Activated CD4-positive, CD25-positive, alpha-beta regulatory T cell (primary cell): Measurements from ENCODE around the gene BICD1.
"Not testable (repeated sequence)": the region's sequence is repeated elsewhere in the genome, so short reads cannot be mapped to it uniquely, and the experiment has no call there.

Experiments used
- DNase-seq, 4 experiments: peaks; one replicate each; lab custom pipeline; 2025; lab: John Stamatoyannopoulos, UW

BICD1 gene

DNA sequence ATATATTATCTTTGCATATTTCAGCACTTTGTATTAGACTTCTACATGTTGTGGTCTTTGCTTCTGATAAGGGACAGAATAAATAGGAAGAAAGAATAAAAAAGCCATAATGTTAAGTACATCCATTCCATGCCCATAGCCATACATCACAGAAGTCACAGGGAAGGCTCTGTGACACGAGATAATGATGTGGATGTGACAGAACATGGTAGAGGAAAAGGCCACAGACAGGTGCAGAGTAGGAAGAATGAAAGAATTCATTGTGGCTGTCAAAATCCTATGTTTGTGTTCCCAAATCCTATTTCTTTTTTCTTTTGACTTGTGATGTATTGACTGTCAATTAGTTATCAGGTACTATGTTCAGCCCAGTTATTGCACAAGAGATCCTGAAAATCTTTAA is 38.4 kb downstream of the BICD1 start:
- no peak for DNase-seq

DNA sequence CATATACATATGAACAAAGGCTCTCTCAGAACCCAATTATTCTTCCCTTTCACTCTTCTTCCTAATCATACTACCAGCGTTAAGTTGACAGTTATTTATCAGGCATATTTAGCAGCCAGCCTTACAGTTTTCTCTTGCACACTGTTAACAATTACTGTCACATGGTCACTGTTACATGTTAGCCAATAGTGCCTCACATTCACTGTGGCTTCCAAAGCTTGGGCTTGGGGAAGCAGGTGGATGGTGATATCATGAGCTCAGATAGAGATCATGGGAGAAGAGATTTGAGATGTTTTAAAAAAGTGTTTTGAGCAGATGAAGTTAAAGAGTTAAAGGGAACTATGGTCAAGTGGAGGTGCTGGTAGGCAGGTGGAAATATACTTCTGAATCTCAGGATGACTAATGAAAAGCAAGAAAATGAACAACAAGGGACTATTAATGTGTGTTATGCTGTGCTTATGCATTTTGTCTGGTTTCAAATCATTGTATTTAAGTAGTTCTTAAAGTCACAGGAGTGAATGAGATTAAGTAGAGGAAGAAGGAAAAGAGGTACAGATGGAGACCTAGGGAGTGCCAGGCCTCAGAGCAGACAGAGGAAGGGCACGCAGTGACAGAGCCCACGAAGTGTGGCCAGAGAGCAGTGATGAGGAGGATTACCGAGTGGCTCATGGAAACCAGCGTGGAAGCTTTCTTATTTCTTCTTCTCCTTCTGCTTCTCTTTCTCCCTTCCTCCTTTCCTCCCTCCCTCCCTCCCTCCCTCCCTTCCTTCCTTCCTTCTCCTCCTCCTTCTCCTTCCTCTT is 39.6 kb downstream of the BICD1 start:
- no peak for DNase-seq

DNA sequence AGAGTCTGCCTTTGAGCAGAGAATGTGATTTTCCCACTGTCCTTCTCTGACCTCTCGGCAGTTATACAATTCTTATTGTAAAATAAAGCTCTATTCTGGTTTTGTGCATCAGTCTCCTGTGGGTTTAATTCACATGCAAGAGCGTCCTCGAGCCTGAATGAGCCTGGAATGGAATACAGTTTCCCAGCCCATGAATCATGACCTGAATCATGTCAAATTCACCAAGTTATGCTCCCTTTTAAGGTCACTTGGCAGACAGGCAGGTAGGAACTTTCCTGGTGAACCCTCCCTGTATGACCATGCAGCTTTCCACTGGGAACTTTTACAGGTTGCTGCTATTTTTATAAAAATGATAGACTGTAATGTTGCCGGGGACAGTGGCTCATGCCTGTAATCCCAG is 41.7 kb downstream of the BICD1 start:
- DNase-seq: no peak

DNA sequence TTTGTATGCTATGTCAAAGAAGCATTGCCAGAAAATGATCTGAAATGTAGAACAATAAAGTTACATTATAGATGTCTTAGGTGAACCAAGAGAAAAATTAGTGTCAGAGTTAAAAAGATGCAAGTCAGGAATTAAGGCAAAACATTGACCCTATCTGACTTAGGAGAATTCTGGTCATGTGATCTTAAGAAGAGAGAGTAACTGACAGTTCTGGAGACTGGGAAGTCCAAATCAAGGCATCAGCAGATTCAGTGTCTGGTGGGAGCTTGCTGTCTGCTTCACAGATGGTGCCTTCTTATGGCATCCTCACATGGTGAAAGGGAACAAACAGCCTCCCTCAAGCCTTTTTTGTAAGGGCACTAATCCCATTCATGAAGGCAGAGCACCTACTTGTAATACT is 42.8 kb downstream of the BICD1 start:
- no peak for DNase-seq

DNA sequence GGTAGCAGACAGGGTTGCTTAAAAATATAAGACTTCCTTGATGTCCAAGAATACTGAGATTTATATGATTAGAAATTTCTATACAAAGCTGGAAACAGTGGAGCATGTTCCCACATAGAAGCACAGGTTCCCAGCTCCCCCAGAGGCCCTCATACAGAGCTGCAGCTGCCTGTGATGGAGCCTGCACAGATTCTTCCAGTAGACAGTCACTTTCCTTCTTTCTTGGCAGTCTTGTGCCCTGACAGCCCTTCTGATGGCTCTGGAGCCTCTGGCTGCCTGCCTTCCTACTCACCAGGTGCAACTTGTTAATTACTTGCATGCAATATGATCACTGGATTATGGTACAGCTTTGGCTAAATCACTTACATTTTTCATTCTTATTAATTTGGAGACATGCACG is 44.4 kb downstream of the BICD1 start:
- no peak for DNase-seq

DNA sequence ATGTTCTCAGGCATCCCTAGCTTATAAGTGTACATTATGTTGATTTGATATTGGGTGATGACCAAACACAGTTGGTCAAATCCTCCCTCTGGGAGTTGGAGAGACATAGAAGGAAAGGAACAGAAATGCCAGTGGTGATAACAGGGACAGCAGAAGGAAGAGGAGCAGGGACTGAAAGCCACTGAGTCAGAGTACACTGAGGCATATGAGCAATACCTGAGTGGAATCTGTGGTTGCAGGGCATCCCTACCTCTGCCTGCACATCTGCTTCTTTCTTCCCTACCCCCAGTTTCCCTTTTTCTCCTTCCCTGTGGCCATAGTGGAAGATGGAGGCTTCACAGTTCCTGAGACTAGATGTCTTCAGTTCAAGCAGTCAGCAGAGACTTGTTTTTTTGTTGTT is 44.9 kb downstream of the BICD1 start:
- no peak for DNase-seq

DNA sequence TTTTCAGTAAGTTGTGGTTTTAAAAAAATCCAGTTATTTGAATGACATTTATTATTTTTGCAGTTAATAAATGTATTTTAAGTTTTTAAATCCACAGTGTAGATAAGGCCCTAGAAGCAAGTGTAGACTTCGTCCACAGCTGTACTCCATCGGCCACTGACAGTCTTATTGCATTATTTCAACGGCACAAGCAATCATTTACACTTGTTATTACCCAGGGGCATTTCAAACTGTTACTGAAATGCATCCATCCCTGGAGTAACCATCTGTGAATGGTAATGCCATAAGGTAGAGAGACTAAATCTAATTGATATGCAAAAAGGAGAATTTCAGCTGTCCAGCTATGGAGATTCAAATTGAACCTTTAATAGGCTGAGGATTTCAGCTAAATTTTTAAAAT is 48.4 kb downstream of the BICD1 start:
- no peak for DNase-seq

DNA sequence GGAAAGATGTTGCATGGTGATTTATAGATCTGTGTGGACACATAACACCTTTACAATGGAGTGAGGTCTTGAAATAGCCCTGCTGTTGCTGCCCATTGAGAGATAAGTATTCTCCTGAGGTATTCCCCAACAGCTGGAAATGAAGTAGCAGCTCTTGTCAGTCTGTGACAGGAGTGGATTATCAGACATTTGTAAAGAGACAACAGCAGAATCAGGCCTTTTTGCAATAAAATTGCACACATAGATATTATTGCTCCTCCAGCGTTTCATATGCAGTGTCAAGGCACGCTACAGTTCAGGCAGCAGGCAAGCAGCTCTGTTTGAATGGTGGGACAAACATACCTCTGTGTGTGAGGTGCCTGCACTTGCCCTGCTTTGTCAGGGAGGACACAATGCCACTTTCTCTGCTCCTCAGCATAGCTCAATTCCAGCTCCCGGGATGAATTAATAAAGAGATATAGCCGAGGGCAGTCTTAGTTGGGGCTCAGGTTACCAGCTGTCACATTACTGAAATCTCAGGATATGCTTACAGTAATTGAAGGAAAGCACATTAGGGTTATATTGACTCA is 49.4 kb downstream of the BICD1 start:
- DNase-seq: no peak

DNA sequence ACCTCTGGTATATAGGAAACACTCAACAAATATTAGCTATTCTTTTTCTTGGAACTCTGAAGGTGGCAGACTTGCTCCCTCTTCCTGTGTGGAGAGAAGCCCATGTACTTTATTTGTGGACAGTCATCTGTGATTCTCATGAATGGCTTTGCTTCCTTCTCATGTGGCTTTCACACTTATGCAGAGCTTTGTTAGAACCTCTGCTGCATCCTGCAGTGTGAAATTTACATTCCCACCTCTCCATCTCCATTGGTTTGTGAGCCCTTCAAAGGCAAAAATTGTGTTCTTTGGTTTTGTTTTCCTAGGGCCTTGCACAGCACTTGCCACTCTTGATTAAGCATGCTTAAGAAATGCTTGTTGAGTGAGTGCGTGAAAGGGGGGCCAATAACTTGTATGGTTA is 51.9 kb downstream of the BICD1 start:
- DNase-seq: no peak

DNA sequence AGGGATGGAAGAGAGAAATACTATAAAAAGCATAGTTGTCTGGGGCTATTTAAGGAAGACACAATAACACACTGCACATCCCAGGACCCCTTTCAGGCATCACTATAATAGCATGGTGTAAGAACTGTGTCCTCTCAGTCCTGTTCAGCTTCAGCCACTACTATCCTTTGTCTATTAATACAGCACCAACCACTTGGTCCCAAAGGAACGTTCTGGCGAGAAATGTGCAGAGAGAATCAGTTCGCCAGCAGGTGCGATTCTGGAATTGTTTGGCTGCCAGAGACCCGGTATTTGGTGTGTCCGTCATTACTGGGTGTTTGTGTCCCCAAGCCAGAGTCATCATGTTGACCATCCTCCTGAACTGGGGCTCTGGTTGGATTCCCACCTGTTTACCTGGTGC is 52.7 kb downstream of the BICD1 start:
- DNase-seq: no peak

DNA sequence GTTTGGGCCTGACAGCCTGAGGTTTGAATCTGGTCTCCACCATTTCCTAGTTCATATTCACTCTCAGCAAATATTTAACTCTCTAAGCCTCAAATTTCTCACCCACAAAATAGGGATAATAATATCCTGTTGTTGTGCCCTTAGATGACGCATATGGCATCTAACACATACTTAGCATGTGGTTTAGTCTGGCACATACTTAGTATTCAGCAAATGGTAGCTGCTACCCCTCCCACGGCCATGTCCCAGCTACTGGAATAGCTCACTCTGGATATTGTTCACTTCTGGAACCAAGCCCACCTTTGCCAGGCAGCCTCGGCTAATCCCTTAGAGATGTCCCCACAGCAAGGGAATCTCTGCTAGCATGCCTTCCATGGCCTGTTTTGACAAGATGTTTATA is 53.3 kb downstream of the BICD1 start:
- no peak for DNase-seq

DNA sequence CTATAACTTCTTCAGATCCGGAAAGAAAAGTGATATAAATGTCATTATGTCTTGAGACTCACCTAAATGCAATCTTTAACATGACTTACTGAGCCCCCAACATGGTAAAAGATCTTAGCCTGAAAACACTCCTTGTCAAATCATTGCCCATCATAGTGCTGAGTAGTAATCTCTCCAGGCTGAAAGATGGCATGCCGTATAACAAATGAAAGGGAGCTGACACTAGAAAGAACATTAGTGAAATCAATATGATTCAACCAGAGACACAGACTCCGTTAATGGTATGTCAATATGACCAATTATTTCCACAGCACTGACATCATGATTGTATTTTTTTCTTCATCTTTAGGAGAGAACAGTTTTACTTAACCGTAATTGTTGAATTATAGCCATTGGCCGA is 54.4 kb downstream of the BICD1 start:
- DNase-seq: no peak

DNA sequence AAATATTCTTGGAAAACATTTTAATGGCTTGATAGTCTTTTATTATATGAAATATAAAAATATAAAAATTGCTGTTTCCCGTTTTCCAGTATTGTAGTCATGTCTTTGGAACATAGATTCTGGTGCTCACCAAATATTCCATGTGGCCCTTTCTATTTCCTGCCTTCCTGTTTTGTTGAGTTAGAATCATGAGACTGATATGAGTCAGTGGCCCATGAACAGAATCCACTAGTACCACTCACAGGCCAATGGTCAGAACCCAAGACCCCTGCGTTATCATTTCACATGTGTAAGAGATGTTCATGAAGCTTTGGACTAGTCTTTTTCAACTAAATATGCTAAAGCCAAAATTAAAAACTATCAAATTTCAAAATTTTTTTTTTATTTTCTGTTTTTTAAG is 56.9 kb downstream of the BICD1 start:
- no peak for DNase-seq

DNA sequence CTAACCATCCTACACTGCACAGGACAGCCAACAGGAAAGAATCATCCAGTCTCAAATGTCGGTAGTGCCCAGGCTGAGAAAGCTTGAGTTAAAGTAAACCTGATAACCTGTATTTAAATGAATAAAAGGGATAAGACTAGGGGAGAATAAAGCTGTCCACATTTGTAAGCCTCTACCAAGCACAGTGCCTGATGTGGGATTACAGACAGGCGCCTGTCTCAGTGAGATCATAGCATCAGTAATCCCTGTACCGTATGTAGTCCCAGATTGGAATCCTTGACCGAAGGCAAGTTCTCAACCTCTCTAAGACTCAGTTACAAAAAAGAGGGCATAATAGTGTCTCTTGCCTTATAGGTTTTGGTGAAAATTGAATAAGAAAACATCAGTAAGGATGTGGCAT is 59.9 kb downstream of the BICD1 start:
- DNase-seq: no peak

DNA sequence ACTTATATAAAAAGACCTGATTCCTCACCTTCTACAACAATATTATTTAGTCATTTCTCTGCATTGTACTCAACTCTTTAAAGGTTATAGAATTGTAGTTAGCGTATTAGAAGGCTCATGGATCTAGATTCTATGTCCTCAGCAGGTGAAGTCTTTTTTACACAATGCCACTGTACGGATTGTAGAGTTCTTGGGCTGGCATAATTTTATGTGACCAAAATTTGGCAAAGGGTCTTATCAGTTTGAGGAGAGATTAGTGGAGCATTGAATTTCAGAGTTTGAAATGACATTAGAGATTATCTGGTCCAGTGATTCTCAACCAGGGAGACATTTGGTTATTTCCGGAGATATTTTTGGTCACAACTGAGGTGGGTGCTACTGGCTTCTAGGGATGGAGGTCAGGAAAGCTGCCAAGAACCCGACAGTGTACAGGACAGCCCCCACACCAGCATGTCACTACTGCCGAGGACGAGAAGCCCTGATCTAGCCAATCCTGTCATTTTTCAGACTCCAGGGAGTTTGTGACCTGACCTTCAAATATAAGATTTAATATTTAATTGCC is 63.9 kb downstream of the BICD1 start:
- no peak for DNase-seq

DNA sequence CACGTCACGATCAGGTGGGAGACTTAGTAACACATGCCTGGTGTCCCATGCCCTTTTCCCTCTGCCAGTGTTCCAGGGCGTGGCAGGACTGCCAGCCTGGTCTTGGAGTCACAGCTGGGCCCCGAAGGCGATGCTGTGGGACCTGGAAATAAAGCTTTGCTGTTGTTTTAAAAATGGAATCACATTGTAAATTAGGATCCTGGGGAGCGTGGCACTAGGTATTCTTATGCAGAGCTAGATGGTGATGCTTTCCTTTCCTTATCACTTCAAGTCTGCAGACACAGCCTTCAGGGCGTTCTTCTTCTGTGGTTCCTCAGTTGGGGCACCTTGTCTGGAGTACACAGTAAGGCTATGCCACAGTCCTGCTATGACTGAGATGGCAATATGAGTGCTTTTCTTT is 64.6 kb downstream of the BICD1 start:
- DNase-seq: no peak

DNA sequence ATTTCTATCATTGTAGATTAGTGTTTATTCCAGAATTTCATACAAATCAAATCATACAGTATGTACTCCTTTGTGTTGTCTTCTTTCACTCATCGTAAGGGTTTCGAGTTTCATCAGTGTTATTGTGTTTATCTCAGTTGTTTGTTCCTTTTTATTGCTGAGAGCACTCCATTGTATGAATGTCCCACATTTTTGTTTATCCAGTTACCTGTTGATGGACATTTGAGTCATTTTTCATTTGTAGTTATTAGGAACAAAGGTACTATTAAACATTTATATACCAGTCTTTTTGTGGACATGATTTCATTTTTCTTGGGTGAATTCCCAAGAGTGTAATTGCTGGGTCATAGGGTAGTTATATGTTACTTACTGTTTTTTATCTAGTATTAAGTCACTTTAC is 70.0 kb downstream of the BICD1 start:
- DNase-seq: no peak

DNA sequence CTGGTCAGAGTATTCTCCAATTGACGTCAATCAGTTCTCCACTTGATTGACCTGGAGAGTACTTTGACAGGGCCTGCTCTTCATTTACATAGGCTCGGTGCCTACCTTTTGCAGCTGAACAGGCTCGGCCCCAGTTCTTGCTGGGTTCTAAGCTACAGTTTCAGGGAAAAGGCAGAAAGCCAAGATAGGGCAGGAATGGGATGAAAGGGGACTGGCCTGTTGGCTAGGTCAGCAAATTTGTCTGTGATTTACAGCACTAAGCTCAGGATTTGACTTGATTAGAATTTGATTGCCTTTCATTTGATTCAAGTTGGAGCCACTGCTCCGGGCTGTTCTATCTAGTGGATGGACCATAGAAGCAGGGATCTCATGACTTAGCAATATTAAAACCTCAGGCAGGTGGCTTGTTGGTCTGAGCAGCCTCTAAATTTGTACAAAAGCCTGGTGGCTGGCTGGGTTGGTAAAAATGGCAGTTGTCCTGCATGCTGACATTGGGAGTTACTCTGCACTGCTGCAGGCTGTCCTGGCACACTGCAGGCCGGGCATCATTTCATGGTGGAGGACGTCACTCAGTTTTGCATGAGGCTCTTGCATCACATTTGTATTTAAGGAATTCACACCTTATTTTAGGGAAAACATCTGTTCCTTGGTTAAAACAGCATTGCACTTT is 71.8 kb downstream of the BICD1 start:
- DNase-seq: no peak

DNA sequence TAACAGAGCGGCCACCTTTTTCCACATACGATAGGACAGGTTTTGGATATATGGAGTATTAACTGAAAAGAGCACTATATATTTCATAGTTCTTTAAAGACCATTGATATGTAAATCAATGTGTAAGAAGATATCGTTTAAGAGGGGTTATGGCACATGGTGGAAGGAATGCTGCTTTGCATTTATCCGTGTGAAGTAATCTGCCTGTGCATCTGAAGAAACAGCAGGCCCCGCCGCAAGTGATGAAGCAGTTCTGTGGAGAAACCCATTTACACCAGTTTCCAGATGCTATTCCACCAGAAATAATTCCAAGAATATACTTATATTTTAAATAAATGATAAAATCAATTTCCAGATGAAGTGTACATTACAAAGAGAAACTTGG is 72.4 kb downstream of the BICD1 start:
- DNase-seq: no peak

DNA sequence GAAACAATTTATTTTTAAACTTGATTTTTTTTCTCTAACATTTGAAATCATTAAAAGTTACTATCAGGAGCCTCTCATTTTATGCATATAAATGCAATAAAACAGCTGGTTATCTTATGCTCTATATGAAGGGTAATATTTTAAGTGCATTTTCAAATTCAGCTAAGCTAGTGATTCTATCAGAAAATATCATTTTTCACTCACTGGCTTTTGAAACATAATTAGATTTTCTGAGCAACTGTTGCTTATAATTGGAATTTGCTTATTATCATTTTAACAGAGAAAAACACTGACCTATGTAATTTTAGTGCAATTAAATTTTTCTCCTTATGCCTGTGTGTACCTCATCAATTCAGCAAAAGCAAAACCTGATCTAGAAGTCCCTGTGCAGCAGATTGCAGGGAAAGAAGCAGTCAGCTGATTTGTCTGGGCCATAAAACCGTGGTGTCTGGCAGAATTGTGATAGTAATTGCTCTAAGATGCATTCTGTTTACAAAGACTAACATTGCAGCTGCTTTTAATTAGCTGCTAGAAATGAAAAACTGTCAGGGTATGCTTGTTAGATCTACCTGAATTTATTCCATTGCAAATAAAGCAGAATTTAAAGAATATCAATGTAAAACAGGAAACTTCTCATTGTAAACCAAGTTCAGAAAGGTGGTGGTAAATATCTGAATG is 75.0 kb downstream of the BICD1 start:
- no peak for DNase-seq

DNA sequence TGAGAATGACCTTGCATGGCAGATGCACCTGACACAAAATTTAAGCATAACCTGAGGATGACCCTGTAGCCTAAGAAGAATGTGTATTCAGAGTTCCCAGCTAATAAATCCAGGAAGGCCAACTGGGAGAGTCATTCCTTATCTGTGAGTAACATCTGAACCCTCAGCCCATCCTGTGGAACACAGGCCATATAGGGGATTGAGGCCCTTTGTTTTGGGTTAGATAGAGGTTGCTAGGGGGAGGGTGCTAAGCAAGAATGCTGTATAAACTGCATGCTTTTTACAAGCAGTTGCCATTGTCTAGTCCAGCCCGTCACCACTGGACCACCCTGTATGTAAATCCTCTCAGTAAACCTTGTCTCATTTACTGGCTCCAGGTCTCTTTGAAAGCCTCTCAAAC is 77.0 kb downstream of the BICD1 start:
- DNase-seq: no peak

DNA sequence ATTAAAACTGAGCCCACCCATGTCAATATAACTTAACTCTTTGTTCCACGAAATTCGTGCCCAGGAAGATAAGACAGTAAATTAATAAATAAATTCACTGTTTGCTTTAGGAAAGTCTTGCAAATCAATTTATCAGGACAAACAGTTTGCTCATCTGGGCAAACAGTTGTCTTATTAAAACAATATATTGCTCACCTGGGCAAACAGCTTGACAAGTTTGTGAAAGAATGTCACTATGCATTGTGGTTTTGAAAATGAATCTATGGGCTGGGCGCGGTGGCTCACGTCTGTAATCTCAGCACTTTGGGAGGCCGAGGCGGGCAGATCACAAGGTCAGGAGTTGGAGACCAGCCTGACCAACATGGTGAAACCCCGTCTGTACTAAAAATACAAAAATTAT is 80.5 kb downstream of the BICD1 start:
- not testable (repeated sequence) for DNase-seq

DNA sequence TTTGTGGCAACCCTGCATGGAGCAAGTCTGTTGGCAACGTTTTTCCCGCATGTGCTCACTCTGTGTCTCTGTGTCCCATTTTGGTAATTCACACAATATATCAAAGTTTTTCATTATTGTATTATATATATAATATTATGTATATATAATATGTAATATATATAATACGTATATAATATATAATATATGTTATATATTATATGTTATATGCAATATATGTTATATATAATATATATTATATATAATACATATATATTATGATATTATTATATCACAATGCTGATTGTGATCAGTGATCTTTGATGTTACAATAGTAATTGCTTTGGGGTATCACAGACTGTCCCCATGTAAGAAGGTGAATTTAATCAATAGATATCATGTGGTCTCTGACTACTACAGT is 84.8 kb downstream of the BICD1 start:
- no peak for DNase-seq
